ENCODE measurements around the gene SIGLEC7. TPM values are rescaled to one million over a fixed set of nuclear protein-coding genes. Genes with fewer than 3 reads are reported as not detected.

SIGLEC7 gene
- total RNA-seq, 2 experiments from 2014 or later = not detected

- intact Hi-C loops (cut with micrococcal nuclease) = no loop called here
- ChIA-PET CTCF (no interaction called here), POLR2A (no interaction called here)
- DNase-seq = no peak
- H3K27ac Mint-ChIP-seq = no peak overlapping the region
- no peaks in the 10 kb centered on the region for H3K27me3 Mint-ChIP-seq
- no peak overlapping the region for H3K4me3 Mint-ChIP-seq
- peaks cover 41% of the 10 kb centered on the region for H3K4me1 Mint-ChIP-seq (ENCODE audit: low read depth)
- H3K9me3 Mint-ChIP-seq = no peaks in the 10 kb centered on the region
- H3K36me3 Mint-ChIP-seq = peaks cover 29% of the 10 kb centered on the region
These were observed 39.1 kb upstream of the SIGLEC7 start for GRCh38 chr19:51102991-51103390.

- intact Hi-C loops (cut with micrococcal nuclease) = no loop called here
- Mint-ChIP-seq H3K27me3 (no peaks in the 10 kb centered on the region), H3K4me1 (ENCODE audit: low read depth) (peaks cover 45% of the 10 kb centered on the region), H3K36me3 (peaks cover 29% of the 10 kb centered on the region), H3K27ac (no peak overlapping the region), H3K4me3 (no peak overlapping the region), H3K9me3 (no peaks in the 10 kb centered on the region)
- POLR2A ChIA-PET = no interaction called here
- CTCF ChIA-PET = no interaction called here
- DNase-seq = no peak
These were observed 38.2 kb upstream of the SIGLEC7 start for GRCh38 chr19:51103926-51104341.

GRCh38 chr19:51107406-51108065 lies 34.6 kb upstream of the SIGLEC7 start:
- peak overlapping the region; percentile 81 for H3K27ac Mint-ChIP-seq
- POLR2A ChIA-PET = no interaction called here
- peaks cover 17% of the 10 kb centered on the region for H3K36me3 Mint-ChIP-seq
- H3K9me3 Mint-ChIP-seq = no peaks in the 10 kb centered on the region
- peak overlapping the region; percentile 93 for H3K4me3 Mint-ChIP-seq
- H3K4me1 Mint-ChIP-seq (ENCODE audit: low read depth) = peaks cover 38% of the 10 kb centered on the region
- DNase-seq = peak; percentile 42
- intact Hi-C loops (cut with micrococcal nuclease) = loop anchor here (2.0 kb wide), 2 partner anchors 303 to 597 kb away; partner anchors contain the start of gene JOSD2
- CTCF ChIA-PET = interaction anchor here (1.6 kb wide), 1 partner anchor 50 kb away, joined by 4 read pairs; no protein-coding TSS in a partner anchor
- H3K27me3 Mint-ChIP-seq = no peaks in the 10 kb centered on the region

- DNase-seq = peak; percentile 99
- peak within 1 kb of the TSS; percentile 93 for H3K4me3 Mint-ChIP-seq
- H3K27me3 Mint-ChIP-seq = no peaks in the 10 kb centered on the region
- H3K4me1 Mint-ChIP-seq (ENCODE audit: low read depth) = peaks cover 35% of the 10 kb centered on the region
- intact Hi-C loops (cut with micrococcal nuclease) = loop anchor here (2.0 kb wide), 2 partner anchors 303 to 597 kb away; partner anchors contain the start of gene JOSD2
- H3K36me3 Mint-ChIP-seq = peaks cover 14% of the 10 kb centered on the region
- no peaks in the 10 kb centered on the region for H3K9me3 Mint-ChIP-seq
- ChIA-PET CTCF (interaction anchor here (1.6 kb wide), 1 partner anchor 50 kb away, joined by 4 read pairs; no protein-coding TSS in a partner anchor), POLR2A (no interaction called here)
- H3K27ac Mint-ChIP-seq = peak within 1 kb of the TSS; percentile 81
These were observed 33.9 kb upstream of the SIGLEC7 start, which contains the start of gene CTU1 for GRCh38 chr19:51108066-51108804. Gene CTU1 (minus strand): TSS chr19:51108409. CDS start chr19:51104569, 3,840 bp downstream.

- Mint-ChIP-seq H3K36me3 (peaks cover 10% of the 10 kb centered on the region), H3K4me3 (peak overlapping the region; percentile 93), H3K4me1 (ENCODE audit: low read depth) (peaks cover 31% of the 10 kb centered on the region), H3K9me3 (no peaks in the 10 kb centered on the region), H3K27me3 (no peaks in the 10 kb centered on the region), H3K27ac (peak overlapping the region; percentile 81)
- no peak for DNase-seq
- POLR2A ChIA-PET = no interaction called here
- CTCF ChIA-PET = interaction anchor here (1.6 kb wide), 1 partner anchor 49 kb away, joined by 4 read pairs; no protein-coding TSS in a partner anchor
- intact Hi-C loops (cut with micrococcal nuclease) = loop anchor here (2.0 kb wide), 2 partner anchors 304 to 598 kb away; partner anchors contain the start of gene JOSD2
These were observed 33.3 kb upstream of the SIGLEC7 start for GRCh38 chr19:51108805-51109146.

- CTCF ChIA-PET = no interaction called here
- Mint-ChIP-seq H3K27me3 (no peaks in the 10 kb centered on the region), H3K4me3 (no peak overlapping the region), H3K36me3 (peaks cover 5% of the 10 kb centered on the region), H3K4me1 (ENCODE audit: low read depth) (peaks cover 23% of the 10 kb centered on the region), H3K27ac (no peak overlapping the region), H3K9me3 (no peaks in the 10 kb centered on the region)
- DNase-seq = no peak
- intact Hi-C loops (cut with micrococcal nuclease) = loop anchor here (5.0 kb wide), 2 partner anchors 47 to 337 kb away; no protein-coding TSS in a partner anchor
- POLR2A ChIA-PET = no interaction called here
These were observed 31.5 kb upstream of the SIGLEC7 start for GRCh38 chr19:51110666-51110971.

- POLR2A ChIA-PET = no interaction called here
- DNase-seq = no peak
- no peak overlapping the region for H3K4me3 Mint-ChIP-seq
- no peak overlapping the region for H3K27ac Mint-ChIP-seq
- CTCF ChIA-PET = interaction anchor here (1.0 kb wide), 1 partner anchor 15 kb away, joined by 4 read pairs; no protein-coding TSS in a partner anchor
- peaks cover 3% of the 10 kb centered on the region for H3K36me3 Mint-ChIP-seq
- H3K9me3 Mint-ChIP-seq = no peaks in the 10 kb centered on the region
- H3K27me3 Mint-ChIP-seq = peaks cover 3% of the 10 kb centered on the region
- peaks cover 26% of the 10 kb centered on the region for H3K4me1 Mint-ChIP-seq (ENCODE audit: low read depth)
- intact Hi-C loops (cut with micrococcal nuclease) = loop anchor here (5.0 kb wide), 2 partner anchors 46 to 336 kb away; no protein-coding TSS in a partner anchor
These were observed 30.5 kb upstream of the SIGLEC7 start for GRCh38 chr19:51111606-51112005.

GRCh38 chr19:51114087-51114729 lies 27.9 kb upstream of the SIGLEC7 start:
- ChIA-PET CTCF (interaction anchor here (0.6 to 1.3 kb wide), 5 partner anchors 13 to 148 kb away, joined by 3 to 6 read pairs (median 3); no protein-coding TSS in a partner anchor), POLR2A (interaction anchor here (1.0 kb wide), 1 partner anchor 14 kb away, joined by 6 read pairs; no protein-coding TSS in a partner anchor)
- H3K9me3 Mint-ChIP-seq = no peaks in the 10 kb centered on the region
- no peak overlapping the region for H3K4me3 Mint-ChIP-seq
- H3K36me3 Mint-ChIP-seq = no peaks in the 10 kb centered on the region
- DNase-seq = no peak
- H3K27me3 Mint-ChIP-seq = peaks cover 3% of the 10 kb centered on the region
- intact Hi-C loops (cut with micrococcal nuclease) = loop anchor here (1.0 to 5.0 kb wide), 6 partner anchors 9 to 333 kb away; no protein-coding TSS in a partner anchor
- peaks cover 24% of the 10 kb centered on the region for H3K4me1 Mint-ChIP-seq (ENCODE audit: low read depth)
- H3K27ac Mint-ChIP-seq = peak overlapping the region; percentile 90

- Mint-ChIP-seq H3K36me3 (no peaks in the 10 kb centered on the region), H3K27ac (no peak overlapping the region), H3K27me3 (peaks cover 3% of the 10 kb centered on the region), H3K4me1 (ENCODE audit: low read depth) (peaks cover 26% of the 10 kb centered on the region), H3K4me3 (no peak overlapping the region), H3K9me3 (no peaks in the 10 kb centered on the region)
- POLR2A ChIA-PET = no interaction called here
- intact Hi-C loops (cut with micrococcal nuclease) = no loop called here
- peak; percentile 60 for DNase-seq
- CTCF ChIA-PET = no interaction called here
These were observed 25.3 kb upstream of the SIGLEC7 start for GRCh38 chr19:51116736-51117286.

- no peak overlapping the region for H3K27ac Mint-ChIP-seq
- DNase-seq = no peak
- no peaks in the 10 kb centered on the region for H3K9me3 Mint-ChIP-seq
- H3K27me3 Mint-ChIP-seq = peaks cover 3% of the 10 kb centered on the region
- H3K36me3 Mint-ChIP-seq = no peaks in the 10 kb centered on the region
- H3K4me1 Mint-ChIP-seq (ENCODE audit: low read depth) = peaks cover 47% of the 10 kb centered on the region
- ChIA-PET CTCF (no interaction called here), POLR2A (no interaction called here)
- no peak overlapping the region for H3K4me3 Mint-ChIP-seq
- intact Hi-C loops (cut with micrococcal nuclease) = no loop called here
These were observed 23.0 kb upstream of the SIGLEC7 start for GRCh38 chr19:51119101-51119500.

- Mint-ChIP-seq H3K27ac (no peak overlapping the region), H3K4me1 (ENCODE audit: low read depth) (peaks cover 52% of the 10 kb centered on the region), H3K4me3 (no peak overlapping the region), H3K9me3 (no peaks in the 10 kb centered on the region), H3K36me3 (no peaks in the 10 kb centered on the region), H3K27me3 (peaks cover 3% of the 10 kb centered on the region)
- POLR2A ChIA-PET = no interaction called here
- intact Hi-C loops (cut with micrococcal nuclease) = no loop called here
- CTCF ChIA-PET = interaction anchor here (0.7 to 1.2 kb wide), 2 partner anchors 99 to 140 kb away, joined by 3 read pairs; no protein-coding TSS in a partner anchor
- DNase-seq = no peak
These were observed 22.5 kb upstream of the SIGLEC7 start for GRCh38 chr19:51119611-51120010.

GRCh38 chr19:51120160-51120559 lies 21.9 kb upstream of the SIGLEC7 start:
- intact Hi-C loops (cut with micrococcal nuclease) = no loop called here

More at GRCh38 chr19:51120160-51120559, 21.9 kb upstream of the SIGLEC7 start:
- Mint-ChIP-seq H3K27ac (no peak overlapping the region), H3K9me3 (no peaks in the 10 kb centered on the region), H3K4me1 (ENCODE audit: low read depth) (peaks cover 58% of the 10 kb centered on the region), H3K27me3 (peaks cover 3% of the 10 kb centered on the region), H3K36me3 (no peaks in the 10 kb centered on the region), H3K4me3 (no peak overlapping the region)
- ChIA-PET POLR2A (no interaction called here), CTCF (interaction anchor here (0.7 to 1.2 kb wide), 2 partner anchors 99 to 139 kb away, joined by 3 read pairs; no protein-coding TSS in a partner anchor)
- DNase-seq = no peak

All from activated CD4-positive, alpha-beta memory T cell treated with anti-CD3 and anti-CD28 coated beads for 36 hours (primary cell).